GM08714 (cell line): ENCODE measurements around the gene NFX1.
"Not testable (repeated sequence)": the region's sequence is repeated elsewhere in the genome, so short reads cannot be mapped to it uniquely, and the experiment has no call there.

Source experiments
- H3K4me3 ChIP-seq: fragments of 200-500 bp; sonication (Bioruptor generic); 2 replicates; pipeline ENCODE4 v1.5.1; 2014; ENCODE audit warnings: mild to moderate bottlenecking, low read length, inconsistent platforms
- ZNF274 ChIP-seq: IDR thresholded peaks from 2 replicates; pipeline ENCODE4 v1.6.1; 2012; ENCODE audit warnings: mild to moderate bottlenecking, low read depth, low read length

Gene NFX1

GRCh38 chr9:33311953-33312352 lies 21.6 kb downstream of the NFX1 start:
- H3K4me3 ChIP-seq, result no peak overlapping the region
- TF ChIP-seq ZNF274, result no peak

GRCh38 chr9:33315371-33315770 lies 25.1 kb downstream of the NFX1 start:
- no peak for TF ChIP-seq ZNF274
- no peak overlapping the region for H3K4me3 ChIP-seq

- H3K4me3 ChIP-seq, result not testable (repeated sequence)
Measured at GRCh38 chr9:33317136-33317535, 26.8 kb downstream of the NFX1 start.

GRCh38 chr9:33318225-33318624 lies 27.9 kb downstream of the NFX1 start:
- no peak for TF ChIP-seq ZNF274

GRCh38 chr9:33318781-33319180 lies 28.5 kb downstream of the NFX1 start:
- H3K4me3 ChIP-seq, result no peak overlapping the region
- TF ChIP-seq ZNF274, result no peak

More at GRCh38 chr9:33318225-33318624, 27.9 kb downstream of the NFX1 start:
- no peak overlapping the region for H3K4me3 ChIP-seq

- no peak overlapping the region for H3K4me3 ChIP-seq
- no peak for TF ChIP-seq ZNF274
Measured at GRCh38 chr9:33320230-33320567, 29.9 kb downstream of the NFX1 start.

- TF ChIP-seq ZNF274, result no peak
- no peak overlapping the region for H3K4me3 ChIP-seq
Measured at GRCh38 chr9:33320568-33321261, 30.4 kb downstream of the NFX1 start.

- no peak for TF ChIP-seq ZNF274
- no peak overlapping the region for H3K4me3 ChIP-seq
Measured at GRCh38 chr9:33329117-33329563, 38.8 kb downstream of the NFX1 start.

GRCh38 chr9:33329979-33330378 lies 39.7 kb downstream of the NFX1 start:
- no peak for TF ChIP-seq ZNF274
- no peak overlapping the region for H3K4me3 ChIP-seq

- TF ChIP-seq ZNF274, result no peak
- no peak overlapping the region for H3K4me3 ChIP-seq
Measured at GRCh38 chr9:33331377-33331891, 41.1 kb downstream of the NFX1 start.

- TF ChIP-seq ZNF274, result no peak
- no peak overlapping the region for H3K4me3 ChIP-seq
Measured at GRCh38 chr9:33332011-33332410, 41.7 kb downstream of the NFX1 start.

- not testable (repeated sequence) for H3K4me3 ChIP-seq
Measured at GRCh38 chr9:33332956-33333355, 42.6 kb downstream of the NFX1 start.

GRCh38 chr9:33340186-33340585 lies 49.9 kb downstream of the NFX1 start:
- no peak for TF ChIP-seq ZNF274
- no peak overlapping the region for H3K4me3 ChIP-seq

- no peak overlapping the region for H3K4me3 ChIP-seq
- no peak for TF ChIP-seq ZNF274
Measured at GRCh38 chr9:33341182-33341581, 50.9 kb downstream of the NFX1 start.

- no peak overlapping the region for H3K4me3 ChIP-seq
- no peak for TF ChIP-seq ZNF274
Measured at GRCh38 chr9:33344145-33344544, 53.8 kb downstream of the NFX1 start.

GRCh38 chr9:33346564-33346963 lies 56.2 kb downstream of the NFX1 start:
- no peak for TF ChIP-seq ZNF274
- H3K4me3 ChIP-seq, result no peak overlapping the region

GRCh38 chr9:33348998-33349397 lies 58.7 kb downstream of the NFX1 start:
- no peak overlapping the region for H3K4me3 ChIP-seq
- TF ChIP-seq ZNF274, result no peak
